ENCODE measurements around the gene CFAP91.

DNA sequence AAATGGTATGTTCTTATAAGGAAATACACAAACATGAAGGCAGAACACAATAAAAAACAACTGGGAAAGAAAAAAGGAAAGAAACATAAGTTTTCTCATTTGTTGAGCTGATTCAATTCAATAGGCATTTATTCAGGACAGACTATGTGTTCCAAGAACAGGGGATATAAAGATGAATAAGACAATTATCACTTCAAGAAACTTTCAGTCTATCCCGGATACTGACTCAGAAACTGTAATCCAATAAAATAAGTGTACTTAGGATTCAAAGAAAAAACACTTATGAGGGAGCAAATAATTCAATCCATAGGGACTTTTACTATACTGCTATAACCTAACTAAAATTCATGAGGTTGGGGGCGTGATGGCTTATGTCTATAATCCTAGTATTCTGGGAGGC, 38.9 kb upstream of the CFAP91 start:
- TF ChIP-seq, protein P1, sequence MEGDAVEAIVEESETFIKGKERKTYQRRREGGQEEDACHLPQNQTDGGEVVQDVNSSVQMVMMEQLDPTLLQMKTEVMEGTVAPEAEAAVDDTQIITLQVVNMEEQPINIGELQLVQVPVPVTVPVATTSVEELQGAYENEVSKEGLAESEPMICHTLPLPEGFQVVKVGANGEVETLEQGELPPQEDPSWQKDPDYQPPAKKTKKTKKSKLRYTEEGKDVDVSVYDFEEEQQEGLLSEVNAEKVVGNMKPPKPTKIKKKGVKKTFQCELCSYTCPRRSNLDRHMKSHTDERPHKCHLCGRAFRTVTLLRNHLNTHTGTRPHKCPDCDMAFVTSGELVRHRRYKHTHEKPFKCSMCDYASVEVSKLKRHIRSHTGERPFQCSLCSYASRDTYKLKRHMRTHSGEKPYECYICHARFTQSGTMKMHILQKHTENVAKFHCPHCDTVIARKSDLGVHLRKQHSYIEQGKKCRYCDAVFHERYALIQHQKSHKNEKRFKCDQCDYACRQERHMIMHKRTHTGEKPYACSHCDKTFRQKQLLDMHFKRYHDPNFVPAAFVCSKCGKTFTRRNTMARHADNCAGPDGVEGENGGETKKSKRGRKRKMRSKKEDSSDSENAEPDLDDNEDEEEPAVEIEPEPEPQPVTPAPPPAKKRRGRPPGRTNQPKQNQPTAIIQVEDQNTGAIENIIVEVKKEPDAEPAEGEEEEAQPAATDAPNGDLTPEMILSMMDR (IDR thresholded peaks at IDR 0.05) = no peak
- TF ChIP-seq POLR2A (IDR thresholded peaks at IDR 0.05) = no peak

All from body of pancreas (tissue), 4 donors.